Measurements from ENCODE around the gene NUMA1.

DNA sequence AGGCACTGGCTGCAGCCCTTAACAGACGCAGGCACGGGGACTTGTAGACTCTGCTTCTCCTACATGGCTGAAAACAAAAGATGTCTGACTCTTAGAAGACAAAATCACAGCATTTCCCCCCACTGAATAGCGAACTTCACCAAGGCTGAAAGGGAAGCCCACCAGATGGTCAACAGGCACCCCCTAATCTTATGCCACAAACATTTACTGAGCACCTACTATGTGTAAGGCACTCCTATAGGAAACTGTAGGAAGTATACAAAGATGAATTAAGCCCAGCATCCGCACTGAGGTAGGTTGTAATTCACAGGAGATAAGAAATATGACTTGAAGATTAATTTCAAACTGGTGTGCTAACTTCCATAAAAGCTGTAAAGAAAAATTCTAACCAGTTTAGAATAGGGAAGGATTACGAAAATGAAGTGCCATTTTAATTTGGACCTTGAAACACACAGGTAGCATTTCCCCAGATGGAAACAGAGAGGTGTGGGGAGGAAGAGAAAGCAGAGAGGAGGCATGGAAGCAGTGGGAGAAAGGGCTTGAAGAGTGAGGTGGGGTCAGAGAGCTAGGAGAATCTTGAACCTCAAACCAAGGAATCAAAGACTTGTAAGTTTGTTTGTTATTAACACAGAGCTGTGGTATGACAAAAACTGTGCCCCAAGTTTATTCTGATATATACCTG, 38.1 kb downstream of the NUMA1 start:
- TF ChIP-seq POLR2A (IDR thresholded peaks at IDR 0.05; ENCODE audit: low read length) (no peak), GATA1 (IDR thresholded peaks at IDR 0.05; ENCODE audit: low read depth, low read length) (no peak)
